ENCODE data around the gene HOXB3. TPM values are rescaled to one million over a fixed set of nuclear protein-coding genes. Genes with fewer than 3 reads are reported as not detected.

HOXB3 gene
- total RNA-seq, 3 donors from 2014 or later = 13.8 to 36.7 (median 14.4) TPM

- peaks cover 0 to 3% of the 10 kb centered on the region in 2 donors for H3K4me1 ChIP-seq
- H3K4me3 ChIP-seq = no peak overlapping the region
- H3K36me3 ChIP-seq = no peaks in the 10 kb centered on the region
- intact Hi-C loops (cut with DNase I; ENCODE audit: low total_unique reads) = no loop called here
- peak overlapping the region in 1 of 2 donors; percentile 92 for H3K27ac ChIP-seq
- no peak for DNase-seq (ENCODE audit: low spot score in 2 of 2)
- H3K27me3 ChIP-seq = peaks cover 0 to 18% of the 10 kb centered on the region in 2 donors
- TF ChIP-seq, protein P1, sequence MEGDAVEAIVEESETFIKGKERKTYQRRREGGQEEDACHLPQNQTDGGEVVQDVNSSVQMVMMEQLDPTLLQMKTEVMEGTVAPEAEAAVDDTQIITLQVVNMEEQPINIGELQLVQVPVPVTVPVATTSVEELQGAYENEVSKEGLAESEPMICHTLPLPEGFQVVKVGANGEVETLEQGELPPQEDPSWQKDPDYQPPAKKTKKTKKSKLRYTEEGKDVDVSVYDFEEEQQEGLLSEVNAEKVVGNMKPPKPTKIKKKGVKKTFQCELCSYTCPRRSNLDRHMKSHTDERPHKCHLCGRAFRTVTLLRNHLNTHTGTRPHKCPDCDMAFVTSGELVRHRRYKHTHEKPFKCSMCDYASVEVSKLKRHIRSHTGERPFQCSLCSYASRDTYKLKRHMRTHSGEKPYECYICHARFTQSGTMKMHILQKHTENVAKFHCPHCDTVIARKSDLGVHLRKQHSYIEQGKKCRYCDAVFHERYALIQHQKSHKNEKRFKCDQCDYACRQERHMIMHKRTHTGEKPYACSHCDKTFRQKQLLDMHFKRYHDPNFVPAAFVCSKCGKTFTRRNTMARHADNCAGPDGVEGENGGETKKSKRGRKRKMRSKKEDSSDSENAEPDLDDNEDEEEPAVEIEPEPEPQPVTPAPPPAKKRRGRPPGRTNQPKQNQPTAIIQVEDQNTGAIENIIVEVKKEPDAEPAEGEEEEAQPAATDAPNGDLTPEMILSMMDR (IDR thresholded peaks at IDR 0.05) = no peak
- TF ChIP-seq POLR2AphosphoS5 (IDR thresholded peaks at IDR 0.05) (no peak), POLR2A (IDR thresholded peaks at IDR 0.05) (no peak)
- no peaks in the 10 kb centered on the region for H3K9me3 ChIP-seq
Measured at GRCh38 chr17:48567209-48567608, 22.8 kb downstream of the HOXB3 start.

DNA sequence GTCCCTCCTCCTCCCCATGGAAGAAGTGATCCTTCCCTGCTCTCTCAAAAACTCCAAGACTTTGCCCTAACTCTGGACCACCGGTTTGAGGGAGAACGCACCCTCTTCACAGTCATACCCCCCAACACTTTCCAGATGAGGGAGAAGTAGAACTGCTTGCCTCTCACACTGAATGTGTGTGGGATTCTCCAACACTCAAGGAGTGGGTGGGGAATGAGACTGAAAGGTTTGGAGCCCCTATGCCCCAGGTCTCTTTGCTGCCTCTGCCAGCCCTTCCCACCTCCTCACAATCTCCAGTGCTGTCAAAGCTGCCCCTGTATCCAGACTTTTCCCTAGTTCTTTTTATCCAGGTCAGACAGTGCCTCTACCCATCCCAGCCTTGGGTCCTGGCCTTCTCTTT is 23.3 kb downstream of the HOXB3 start:
- H3K27ac ChIP-seq = peak overlapping the region in 1 of 2 donors; percentile 92
- H3K4me3 ChIP-seq = no peak overlapping the region
- no peak for DNase-seq (ENCODE audit: low spot score in 2 of 2)
- H3K9me3 ChIP-seq = no peaks in the 10 kb centered on the region
- peaks cover 0 to 18% of the 10 kb centered on the region in 2 donors for H3K27me3 ChIP-seq
- H3K36me3 ChIP-seq = no peaks in the 10 kb centered on the region
- H3K4me1 ChIP-seq = peaks cover 0 to 3% of the 10 kb centered on the region in 2 donors
- TF ChIP-seq, protein P1 (IDR thresholded peaks at IDR 0.05) = no peak
- intact Hi-C loops (cut with DNase I; ENCODE audit: low total_unique reads) = no loop called here

DNA sequence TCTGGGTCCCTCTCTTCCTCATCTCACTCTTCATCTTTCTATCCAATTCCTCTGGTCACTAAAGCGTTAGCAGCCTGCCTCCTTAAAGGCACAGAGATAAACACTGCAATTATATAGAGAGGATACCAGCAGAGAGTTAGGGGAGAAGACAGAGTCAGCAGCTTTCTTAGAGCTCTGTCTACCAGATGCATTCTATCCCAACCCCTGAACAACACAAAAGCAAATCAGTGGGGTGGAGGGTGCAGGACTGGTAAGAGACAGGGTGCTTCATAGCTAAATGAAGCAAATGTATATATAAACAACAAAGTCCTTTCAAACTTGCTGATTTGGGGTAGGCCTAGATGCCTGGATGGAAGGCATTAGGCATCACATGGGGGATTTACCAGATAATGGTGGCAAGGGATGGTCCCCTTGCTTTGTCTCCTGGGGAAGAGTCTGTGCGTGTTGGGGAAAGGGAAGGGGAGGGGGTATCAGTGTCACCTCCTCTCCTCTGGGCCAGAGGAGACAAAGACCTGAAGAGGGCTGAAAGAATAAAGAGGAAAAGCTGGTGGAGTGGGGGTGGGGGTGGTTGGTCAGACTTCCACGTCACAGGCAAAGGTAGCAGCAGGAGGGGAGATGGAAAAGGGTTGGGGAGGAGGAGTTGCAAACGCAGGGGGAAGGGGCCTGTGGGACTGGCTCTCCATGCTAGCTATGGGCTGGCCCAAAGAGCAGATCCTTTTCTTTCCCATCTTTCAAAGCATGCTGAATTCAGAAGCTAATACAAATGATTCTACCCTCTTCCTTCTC is 23.9 kb downstream of the HOXB3 start:
- intact Hi-C loops (cut with DNase I; ENCODE audit: low total_unique reads) = no loop called here
- Histone ChIP-seq H3K27me3 (peaks cover 0 to 18% of the 10 kb centered on the region in 2 donors), H3K36me3 (no peaks in the 10 kb centered on the region), H3K4me1 (peaks cover 0 to 3% of the 10 kb centered on the region in 2 donors), H3K9me3 (no peaks in the 10 kb centered on the region), H3K27ac (peak overlapping the region; percentile 58 to 92), H3K4me3 (no peak overlapping the region)
- TF ChIP-seq, protein P1 (IDR thresholded peaks at IDR 0.05) = no peak
- no peak for TF ChIP-seq POLR2A (IDR thresholded peaks at IDR 0.05)
- TF ChIP-seq POLR2AphosphoS5 (IDR thresholded peaks at IDR 0.05) = no peak
- DNase-seq (ENCODE audit: low spot score in 2 of 2) = no peak

DNA sequence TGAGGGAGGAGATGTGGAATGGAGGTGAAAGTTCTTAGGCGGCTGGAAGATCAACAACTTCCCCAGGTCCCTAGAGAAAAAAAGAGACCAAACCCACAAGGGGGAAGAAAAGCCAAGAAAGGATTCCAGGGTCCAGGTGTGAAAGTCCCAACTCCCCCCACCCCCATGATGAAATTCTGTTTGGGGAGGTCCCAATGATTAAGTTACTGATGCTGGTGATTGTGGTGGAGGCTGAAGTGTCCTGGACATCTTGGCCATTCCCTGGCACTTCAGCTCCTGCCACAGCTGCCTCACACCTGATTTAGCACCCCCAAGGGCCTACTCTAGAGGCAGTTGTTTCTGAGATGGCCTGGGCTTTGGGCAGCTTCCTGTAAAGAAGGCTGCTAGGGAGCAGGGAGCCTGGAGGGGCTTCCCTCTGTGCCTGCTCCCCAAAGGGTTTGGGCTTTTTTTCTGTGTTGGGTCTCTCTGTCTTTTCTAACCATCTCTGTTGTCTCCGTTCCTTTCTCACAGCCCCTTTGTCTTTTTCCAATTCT is 25.0 kb downstream of the HOXB3 start:
- peak overlapping the region; percentile 58 to 92 for H3K27ac ChIP-seq
- H3K4me1 ChIP-seq = peaks cover 0 to 3% of the 10 kb centered on the region in 2 donors

More for the DNA sequence above, 25.0 kb downstream of the HOXB3 start:
- TF ChIP-seq POLR2AphosphoS5 (IDR thresholded peaks at IDR 0.05) (no peak), POLR2A (IDR thresholded peaks at IDR 0.05) (no peak)
- TF ChIP-seq, protein P1 (IDR thresholded peaks at IDR 0.05) = no peak
- intact Hi-C loops (cut with DNase I; ENCODE audit: low total_unique reads) = no loop called here
- H3K4me3 ChIP-seq = peak overlapping the region in 2 of 3 donors; percentile 55 to 81
- no peak for DNase-seq (ENCODE audit: low spot score in 2 of 2)
- H3K36me3 ChIP-seq = no peaks in the 10 kb centered on the region
- no peaks in the 10 kb centered on the region for H3K9me3 ChIP-seq
- H3K27me3 ChIP-seq = peaks cover 0 to 18% of the 10 kb centered on the region in 2 donors
